Mammary epithelial cell (primary cell): Measurements from ENCODE around the gene FAM193A.

Experiments used
- CTCF ChIP-seq, 2 donors: IDR thresholded peaks in 1 of 2; conservative IDR thresholded peaks in 1 of 2; 2 replicates each; pipeline ENCODE4 v1.5.1; 2011 to 2012; ENCODE audit warnings: inconsistent platforms in 2 of 2, low read length in 2 of 2, mild to moderate bottlenecking in 2 of 2, control low read depth in 1 of 2, low read depth in 1 of 2; ENCODE audit not compliant: insufficient read depth in 1 of 2; ENCODE audit errors: extremely low read depth in 1 of 2
- EZH2 ChIP-seq: IDR thresholded peaks from 2 replicates; pipeline ENCODE4 v1.6.1; 2012; ENCODE audit warnings: low read length, inconsistent platforms, borderline replicate concordance

DNA sequence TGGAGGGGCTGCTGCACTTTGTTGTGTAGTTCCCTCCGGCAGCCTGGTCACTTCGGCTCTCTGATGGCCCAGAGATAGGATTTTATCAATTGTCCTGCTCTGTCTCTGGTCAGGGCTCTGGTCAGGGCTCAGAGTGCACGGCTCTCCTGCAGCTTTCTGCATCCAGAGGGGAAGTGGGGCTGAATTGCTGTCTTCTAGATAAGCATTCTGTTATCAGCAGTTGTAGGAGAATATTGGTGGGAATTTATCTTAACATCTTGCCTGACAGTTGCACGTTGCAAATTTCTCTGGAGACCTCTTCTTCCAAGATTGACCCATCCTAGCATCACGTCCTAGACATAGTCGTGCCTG is 62.8 kb downstream of the FAM193A start:
- TF ChIP-seq CTCF (conservative IDR thresholded peaks at IDR 0.05 in 1 of 2, IDR thresholded peaks at IDR 0.05 in 1 of 2; ENCODE audit: extremely low read depth in 1 of 2, insufficient read depth in 1 of 2, low read depth in 1 of 2, low read length in 2 of 2) (no peak), EZH2 (no peak)
